Neural progenitor cell (in vitro differentiated cells): ENCODE results near the gene TLE4.
A peak's percentile ranks its signal among the peaks of the same experiment; 100 is the strongest.

ENCODE experiments used
- EZH2 ChIP-seq: fragments of 200-600 bp; sonication (generic); IDR thresholded peaks from 2 replicates; pipeline ENCODE4 v1.6.1; 2017; ENCODE audit warnings: antibody characterized with exemption, mild to moderate bottlenecking, moderate library complexity
- EZH2phosphoT487 ChIP-seq: fragments of 200-600 bp; sonication (generic); IDR thresholded peaks from 2 replicates; pipeline ENCODE4 v1.6.1; 2017; ENCODE audit warnings: antibody characterized with exemption
- TF ChIP-seq, protein P1 (sequence below): fragments of 200-600 bp; sonication (generic); IDR thresholded peaks from 2 replicates; pipeline ENCODE4 v1.5.1; 2017; ENCODE audit warnings: antibody characterized with exemption, mild to moderate bottlenecking

DNA sequence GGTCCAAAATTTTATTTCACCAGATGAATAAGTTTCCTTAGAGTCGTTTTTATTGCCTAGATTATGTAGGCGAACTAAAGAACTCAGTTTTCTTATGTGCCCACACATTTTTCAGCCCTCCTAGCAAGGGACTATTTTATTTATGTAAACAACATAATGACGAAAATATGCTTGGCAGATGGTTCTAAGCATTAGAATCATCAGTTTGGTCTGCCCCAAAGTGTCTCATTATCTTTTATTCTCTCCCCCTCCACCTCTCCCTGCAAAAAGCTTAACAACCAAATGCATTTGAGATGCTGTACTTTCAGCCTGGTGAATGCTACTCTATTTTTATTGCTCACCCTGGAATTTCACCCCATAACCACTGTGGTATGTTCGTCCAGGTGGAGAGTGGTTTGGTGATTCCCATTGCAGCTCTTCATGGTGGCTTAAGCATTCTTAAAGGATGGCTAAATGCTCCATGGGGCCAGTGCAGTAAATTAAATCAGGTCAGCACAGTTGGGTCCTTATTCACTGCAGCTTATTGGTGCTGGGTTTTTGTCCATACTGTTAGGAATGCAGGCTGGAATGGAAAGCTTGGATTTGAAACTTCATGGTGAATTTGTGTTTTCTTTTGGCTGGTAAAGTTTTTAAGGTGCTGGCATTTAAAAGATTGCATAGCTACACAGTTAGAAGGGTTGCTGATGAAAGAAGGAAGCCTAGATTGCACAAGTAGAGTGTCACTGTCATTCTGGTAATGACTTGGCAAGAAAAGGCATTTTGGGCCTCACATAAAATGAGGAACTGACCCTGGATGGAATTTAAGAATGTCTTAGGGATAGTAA, 39.2 kb downstream of the TLE4 start:
- TF ChIP-seq, protein P1, sequence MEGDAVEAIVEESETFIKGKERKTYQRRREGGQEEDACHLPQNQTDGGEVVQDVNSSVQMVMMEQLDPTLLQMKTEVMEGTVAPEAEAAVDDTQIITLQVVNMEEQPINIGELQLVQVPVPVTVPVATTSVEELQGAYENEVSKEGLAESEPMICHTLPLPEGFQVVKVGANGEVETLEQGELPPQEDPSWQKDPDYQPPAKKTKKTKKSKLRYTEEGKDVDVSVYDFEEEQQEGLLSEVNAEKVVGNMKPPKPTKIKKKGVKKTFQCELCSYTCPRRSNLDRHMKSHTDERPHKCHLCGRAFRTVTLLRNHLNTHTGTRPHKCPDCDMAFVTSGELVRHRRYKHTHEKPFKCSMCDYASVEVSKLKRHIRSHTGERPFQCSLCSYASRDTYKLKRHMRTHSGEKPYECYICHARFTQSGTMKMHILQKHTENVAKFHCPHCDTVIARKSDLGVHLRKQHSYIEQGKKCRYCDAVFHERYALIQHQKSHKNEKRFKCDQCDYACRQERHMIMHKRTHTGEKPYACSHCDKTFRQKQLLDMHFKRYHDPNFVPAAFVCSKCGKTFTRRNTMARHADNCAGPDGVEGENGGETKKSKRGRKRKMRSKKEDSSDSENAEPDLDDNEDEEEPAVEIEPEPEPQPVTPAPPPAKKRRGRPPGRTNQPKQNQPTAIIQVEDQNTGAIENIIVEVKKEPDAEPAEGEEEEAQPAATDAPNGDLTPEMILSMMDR: no peak
- no peak for TF ChIP-seq EZH2
- TF ChIP-seq EZH2phosphoT487: peak; percentile 59
